BJ (cell line): ENCODE results near the gene SYCN. TPM values are rescaled to one million over a fixed set of nuclear protein-coding genes. Genes with fewer than 3 reads are reported as not detected.

Experiments used
- CTCF ChIA-PET: fragments of 350-600 bp; formaldehyde crosslinking; extraction: SDS; loops from one replicate; lab custom pipeline; 2021; ENCODE audit warnings: antibody characterized with exemption, inconsistent platforms; lab: Yijun Ruan, JAX
- POLR2A ChIA-PET: fragments of 300-600 bp; sonication (Branson Sonifier 250); formaldehyde crosslinking; extraction: SDS; loops from one replicate; lab custom pipeline; 2021; ENCODE audit warnings: antibody characterized with exemption; lab: Charles Lee
- DNase-seq: peaks from one replicate; pipeline ENCODE4 v3.0.0-alpha.2; 2011; ENCODE audit warnings: low read depth
- H3K27me3 ChIP-seq: 2 replicates; pipeline ENCODE4 v1.6.0; 2011; ENCODE audit warnings: low read length; ENCODE audit not compliant: control insufficient read depth, insufficient read depth
- H3K36me3 ChIP-seq: 2 replicates; pipeline ENCODE4 v1.5.1; 2011; ENCODE audit warnings: low read length; ENCODE audit not compliant: control insufficient read depth, insufficient read depth
- H3K4me3 ChIP-seq: 2 replicates; pipeline ENCODE4 v1.5.1; 2011; ENCODE audit warnings: low read depth, mild to moderate bottlenecking, control low read depth, low read length
- polyA plus RNA-seq: library from polyadenylated mRNA; depleted of rRNA; stranded (reverse); fragments of >200 nt; gene quantifications from 2 replicates; pipeline ENCODE4 v1.2.3, GENCODE V29; 2011
- TF ChIP-seq, protein P1 (sequence below): IDR thresholded peaks from 2 replicates; pipeline ENCODE4 v1.5.1; 2011; ENCODE audit warnings: low read depth, mild to moderate bottlenecking, control low read depth, inconsistent platforms, low read length, moderate library complexity; ENCODE audit not compliant: insufficient read depth

The SYCN gene
- polyA plus RNA-seq, 1 experiment: not detected

DNA sequence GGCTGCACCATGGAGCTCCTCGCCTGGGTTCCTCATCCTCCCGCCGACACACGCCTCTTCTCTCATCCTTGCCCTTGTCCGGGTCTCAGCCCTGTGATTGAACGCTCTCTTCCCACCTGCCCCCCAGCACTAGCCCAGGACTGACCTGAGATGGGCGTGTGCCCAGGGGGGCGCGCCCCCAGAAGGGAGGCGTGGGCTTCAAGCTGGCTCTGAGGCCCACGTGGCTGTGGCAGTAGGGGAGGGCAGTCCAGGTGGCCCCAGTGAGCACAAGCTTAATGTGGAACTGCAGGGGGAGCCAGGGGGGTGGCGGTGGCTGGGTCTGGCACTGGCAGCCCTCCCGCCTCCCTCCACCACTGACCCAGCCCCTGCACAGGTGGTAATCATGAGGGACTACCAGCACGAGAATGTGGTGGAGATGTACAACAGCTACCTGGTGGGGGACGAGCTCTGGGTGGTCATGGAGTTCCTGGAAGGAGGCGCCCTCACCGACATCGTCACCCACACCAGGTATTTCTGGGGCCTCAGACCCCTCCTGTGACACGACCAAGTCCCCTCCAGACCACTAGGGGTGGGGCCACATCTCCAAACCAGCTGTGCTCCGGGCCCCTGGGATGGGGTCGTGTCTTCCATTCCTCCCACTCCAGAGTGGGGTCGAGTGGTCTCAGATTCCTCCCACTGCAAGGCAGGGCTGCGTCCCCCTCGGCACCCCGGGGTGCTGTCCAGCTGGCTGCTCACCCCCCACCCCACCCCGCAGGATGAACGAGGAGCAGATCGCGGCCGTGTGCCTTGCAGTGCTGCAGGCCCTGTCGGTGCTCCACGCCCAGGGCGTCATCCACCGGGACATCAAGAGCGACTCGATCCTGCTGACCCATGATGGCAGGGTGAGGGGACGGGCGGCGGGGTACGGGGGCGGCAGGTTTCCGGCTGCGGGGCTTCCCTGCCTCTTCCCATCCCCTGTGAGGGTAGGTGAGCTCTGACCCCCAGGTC is 29.2 kb downstream of the SYCN start:
- no peaks in the 10 kb centered on the region for H3K27me3 ChIP-seq
- CTCF ChIA-PET: interaction anchor here (0.6 to 1.0 kb wide), 3 partner anchors 64 to 957 kb away, joined by 3 read pairs; partner anchors contain the start of genes MRPS12 and SARS2
- DNase-seq: no peak
- TF ChIP-seq, protein P1, sequence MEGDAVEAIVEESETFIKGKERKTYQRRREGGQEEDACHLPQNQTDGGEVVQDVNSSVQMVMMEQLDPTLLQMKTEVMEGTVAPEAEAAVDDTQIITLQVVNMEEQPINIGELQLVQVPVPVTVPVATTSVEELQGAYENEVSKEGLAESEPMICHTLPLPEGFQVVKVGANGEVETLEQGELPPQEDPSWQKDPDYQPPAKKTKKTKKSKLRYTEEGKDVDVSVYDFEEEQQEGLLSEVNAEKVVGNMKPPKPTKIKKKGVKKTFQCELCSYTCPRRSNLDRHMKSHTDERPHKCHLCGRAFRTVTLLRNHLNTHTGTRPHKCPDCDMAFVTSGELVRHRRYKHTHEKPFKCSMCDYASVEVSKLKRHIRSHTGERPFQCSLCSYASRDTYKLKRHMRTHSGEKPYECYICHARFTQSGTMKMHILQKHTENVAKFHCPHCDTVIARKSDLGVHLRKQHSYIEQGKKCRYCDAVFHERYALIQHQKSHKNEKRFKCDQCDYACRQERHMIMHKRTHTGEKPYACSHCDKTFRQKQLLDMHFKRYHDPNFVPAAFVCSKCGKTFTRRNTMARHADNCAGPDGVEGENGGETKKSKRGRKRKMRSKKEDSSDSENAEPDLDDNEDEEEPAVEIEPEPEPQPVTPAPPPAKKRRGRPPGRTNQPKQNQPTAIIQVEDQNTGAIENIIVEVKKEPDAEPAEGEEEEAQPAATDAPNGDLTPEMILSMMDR: no peak
- peaks cover 27% of the 10 kb centered on the region for H3K36me3 ChIP-seq
- POLR2A ChIA-PET: no interaction called here
- H3K4me3 ChIP-seq: no peak overlapping the region

DNA sequence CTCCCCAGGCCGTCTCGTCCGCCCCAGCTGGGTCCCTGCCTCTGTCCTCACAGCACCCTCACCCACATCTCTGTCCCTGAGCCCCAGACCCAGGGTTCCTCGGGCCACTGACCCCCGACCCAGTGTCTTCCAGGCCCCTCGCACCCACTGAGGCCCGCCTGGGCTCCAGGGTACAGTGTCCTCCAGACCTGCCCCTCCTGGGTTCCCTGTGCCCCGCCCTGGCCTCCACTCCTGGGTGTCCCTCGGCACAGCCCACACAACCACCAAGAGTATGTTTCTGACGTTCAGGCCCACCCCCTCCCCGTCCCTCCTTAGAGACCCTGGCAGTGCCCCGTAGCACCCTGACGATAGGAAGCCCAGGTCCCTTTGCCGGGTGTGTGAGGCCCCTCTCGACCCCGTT is 29.9 kb downstream of the SYCN start:
- TF ChIP-seq, protein P1: no peak
- no peak for DNase-seq
- no peaks in the 10 kb centered on the region for H3K27me3 ChIP-seq
- peaks cover 25% of the 10 kb centered on the region for H3K36me3 ChIP-seq
- ChIA-PET POLR2A (no interaction called here), CTCF (interaction anchor here (0.6 kb wide), 1 partner anchor 958 kb away, joined by 3 read pairs; no protein-coding TSS in a partner anchor)
- H3K4me3 ChIP-seq: no peak overlapping the region

DNA sequence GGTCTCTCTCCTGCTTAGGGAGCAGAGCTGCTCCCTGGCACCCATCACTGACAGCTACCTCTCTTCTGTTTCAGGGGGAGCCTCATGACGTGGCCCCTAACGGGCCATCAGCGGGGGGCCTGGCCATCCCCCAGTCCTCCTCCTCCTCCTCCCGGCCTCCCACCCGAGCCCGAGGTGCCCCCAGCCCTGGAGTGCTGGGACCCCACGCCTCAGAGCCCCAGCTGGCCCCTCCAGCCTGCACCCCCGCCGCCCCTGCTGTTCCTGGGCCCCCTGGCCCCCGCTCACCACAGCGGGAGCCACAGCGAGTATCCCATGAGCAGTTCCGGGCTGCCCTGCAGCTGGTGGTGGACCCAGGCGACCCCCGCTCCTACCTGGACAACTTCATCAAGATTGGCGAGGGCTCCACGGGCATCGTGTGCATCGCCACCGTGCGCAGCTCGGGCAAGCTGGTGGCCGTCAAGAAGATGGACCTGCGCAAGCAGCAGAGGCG is 30.5 kb downstream of the SYCN start:
- Histone ChIP-seq H3K27me3 (no peaks in the 10 kb centered on the region), H3K36me3 (peaks cover 23% of the 10 kb centered on the region)
- POLR2A ChIA-PET: no interaction called here

DNA sequence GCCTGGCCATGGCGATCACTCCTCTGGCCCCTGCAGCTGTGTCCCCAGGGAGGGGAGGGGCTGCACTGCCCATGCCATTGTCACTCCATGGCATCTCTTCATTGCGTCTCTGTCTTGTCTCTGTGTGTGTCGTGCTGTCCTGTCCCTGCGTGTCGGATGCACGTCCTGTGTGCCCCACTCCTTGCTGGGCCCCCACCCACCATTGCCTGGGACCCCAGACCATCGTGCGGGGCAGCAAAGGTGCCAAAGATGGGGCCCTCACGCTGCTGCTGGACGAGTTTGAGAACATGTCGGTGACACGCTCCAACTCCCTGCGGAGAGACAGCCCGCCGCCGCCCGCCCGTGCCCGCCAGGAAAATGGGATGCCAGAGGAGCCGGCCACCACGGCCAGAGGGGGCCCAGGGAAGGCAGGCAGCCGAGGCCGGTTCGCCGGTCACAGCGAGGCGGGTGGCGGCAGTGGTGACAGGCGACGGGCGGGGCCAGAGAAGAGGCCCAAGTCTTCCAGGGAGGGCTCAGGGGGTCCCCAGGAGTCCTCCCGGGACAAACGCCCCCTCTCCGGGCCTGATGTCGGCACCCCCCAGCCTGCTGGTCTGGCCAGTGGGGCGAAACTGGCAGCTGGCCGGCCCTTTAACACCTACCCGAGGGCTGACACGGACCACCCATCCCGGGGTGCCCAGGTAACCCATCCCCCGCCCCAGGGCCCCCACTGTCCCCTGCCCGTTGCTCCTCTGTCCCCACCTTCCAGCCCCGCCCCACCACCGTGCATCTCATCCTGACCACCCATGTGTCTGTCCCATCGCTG is 31.2 kb downstream of the SYCN start:
- TF ChIP-seq, protein P1: no peak
- H3K36me3 ChIP-seq: peaks cover 19% of the 10 kb centered on the region
- ChIA-PET POLR2A (no interaction called here), CTCF (no interaction called here)
- DNase-seq: no peak
- no peak overlapping the region for H3K4me3 ChIP-seq
- no peaks in the 10 kb centered on the region for H3K27me3 ChIP-seq

More for the DNA sequence above, 30.5 kb downstream of the SYCN start:
- CTCF ChIA-PET: no interaction called here
- H3K4me3 ChIP-seq: no peak overlapping the region
- DNase-seq: no peak
- TF ChIP-seq, protein P1: no peak
